GM21825 (cell line): Measurements from ENCODE around the gene ACMSD.

ENCODE experiments used
- ATAC-seq: cut with Tn5 transposase; IDR thresholded peaks from one replicate; pipeline ENCODE4 v1.9.1; 2021; ENCODE audit warnings: mild to moderate bottlenecking, moderate library complexity; ENCODE audit not compliant: unreplicated experiment

Gene ACMSD

DNA sequence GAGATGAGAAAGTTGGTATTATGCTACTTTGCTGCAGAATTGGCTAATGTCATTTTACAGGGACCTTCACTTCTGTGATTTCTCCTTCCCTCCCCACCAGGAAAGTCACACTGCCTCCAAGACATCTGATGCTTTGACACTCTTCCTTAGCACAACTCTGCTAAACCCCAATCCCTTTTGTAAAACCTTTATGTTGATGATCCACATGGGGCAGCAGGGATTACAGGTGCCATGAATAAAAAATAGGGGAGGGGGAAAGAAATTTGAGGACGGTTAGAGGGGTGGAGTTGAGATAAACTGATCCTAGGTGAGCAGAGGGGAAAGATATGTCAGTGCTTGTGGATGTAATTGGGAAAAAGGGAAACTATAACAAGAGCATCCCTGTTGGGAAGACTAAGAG is 106.6 kb downstream of the ACMSD start:
- no peak for ATAC-seq

DNA sequence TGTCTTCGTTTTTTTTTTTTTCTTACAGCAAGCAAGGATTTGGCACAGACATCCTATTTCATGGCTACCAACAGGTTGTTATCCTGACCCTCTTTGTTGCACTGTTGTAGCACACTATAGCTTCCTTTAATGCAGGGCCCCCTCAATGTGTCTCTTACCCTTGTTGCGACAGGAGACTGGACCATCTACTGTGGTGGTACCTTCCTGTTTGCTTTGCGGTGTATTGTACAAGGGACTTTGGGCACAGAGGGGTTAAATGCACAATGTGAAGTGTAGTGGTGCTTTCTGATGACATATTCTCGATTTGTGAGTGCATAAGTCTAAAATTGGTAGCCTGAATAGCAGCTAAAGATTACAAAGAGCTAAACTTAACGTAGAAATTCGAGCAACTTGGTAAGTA is 107.7 kb downstream of the ACMSD start:
- no peak for ATAC-seq

DNA sequence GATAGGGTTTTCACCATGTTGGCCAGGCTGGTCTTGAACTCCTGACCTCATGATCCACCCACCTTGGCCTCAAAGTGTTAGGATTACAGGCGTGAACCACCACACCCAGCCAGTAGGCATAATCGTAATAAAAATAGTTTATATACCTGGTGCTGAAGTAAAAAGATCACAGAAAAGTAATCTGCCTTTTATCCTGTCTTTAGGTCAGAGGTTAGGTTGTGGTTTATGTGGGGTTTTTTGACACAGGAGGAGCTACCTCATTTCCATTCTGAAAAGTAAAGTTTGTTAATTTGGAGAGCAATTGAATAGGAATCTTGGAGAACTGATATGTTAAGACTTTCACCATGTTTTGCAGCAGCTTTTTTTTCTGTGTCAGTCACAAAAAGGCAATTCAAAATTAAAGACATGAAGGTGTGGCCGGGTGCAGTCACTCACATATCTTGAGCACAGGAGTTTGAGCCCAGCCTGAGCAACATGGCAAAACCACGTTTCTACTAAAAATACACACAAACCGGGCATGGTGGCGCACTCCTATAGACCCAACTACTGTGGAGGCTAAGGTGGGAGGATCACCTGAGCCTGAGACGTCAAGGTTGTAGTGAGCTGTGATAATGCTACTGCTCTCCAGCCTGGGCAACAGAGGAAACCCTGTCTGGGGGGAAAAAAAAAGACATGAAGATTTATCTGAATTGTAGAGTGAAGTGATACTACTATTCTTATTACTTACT is 111.7 kb downstream of the ACMSD start:
- no peak for ATAC-seq

DNA sequence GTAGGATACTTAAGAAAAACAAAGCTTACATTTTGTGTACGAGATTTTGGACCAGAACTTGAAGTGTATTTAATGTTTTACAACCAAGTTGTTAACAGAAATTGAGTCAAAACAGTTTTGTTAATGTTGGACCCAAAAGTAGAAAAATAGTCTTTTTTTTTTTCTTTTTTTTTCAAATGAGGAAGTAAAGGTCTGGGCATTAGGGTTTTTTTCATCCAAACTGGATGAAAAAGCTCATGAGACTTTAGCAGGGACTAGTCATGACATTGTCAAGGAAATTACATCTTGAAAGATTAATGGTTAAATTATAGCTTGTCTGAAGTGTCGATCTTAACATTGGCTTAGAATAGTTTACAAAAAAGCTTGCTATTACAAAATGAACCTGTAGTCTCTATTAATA is 112.5 kb downstream of the ACMSD start:
- no peak for ATAC-seq
